OCI-LY3 (cell line): ENCODE results near the gene CCN6.

ENCODE experiments used
- EZH2phosphoT487 ChIP-seq: fragments of 200-600 bp; shearing (Covaris generic); IDR thresholded peaks from 2 replicates; pipeline ENCODE4 v1.6.1; 2018; ENCODE audit warnings: antibody characterized with exemption, mixed run types, low read depth
- TF ChIP-seq, protein P1 (sequence below): fragments of 200-600, 300-600 bp; sonication (generic); IDR thresholded peaks from 2 replicates; pipeline ENCODE4 v1.5.1; 2014; ENCODE audit warnings: antibody characterized with exemption, low read length, low read depth

DNA sequence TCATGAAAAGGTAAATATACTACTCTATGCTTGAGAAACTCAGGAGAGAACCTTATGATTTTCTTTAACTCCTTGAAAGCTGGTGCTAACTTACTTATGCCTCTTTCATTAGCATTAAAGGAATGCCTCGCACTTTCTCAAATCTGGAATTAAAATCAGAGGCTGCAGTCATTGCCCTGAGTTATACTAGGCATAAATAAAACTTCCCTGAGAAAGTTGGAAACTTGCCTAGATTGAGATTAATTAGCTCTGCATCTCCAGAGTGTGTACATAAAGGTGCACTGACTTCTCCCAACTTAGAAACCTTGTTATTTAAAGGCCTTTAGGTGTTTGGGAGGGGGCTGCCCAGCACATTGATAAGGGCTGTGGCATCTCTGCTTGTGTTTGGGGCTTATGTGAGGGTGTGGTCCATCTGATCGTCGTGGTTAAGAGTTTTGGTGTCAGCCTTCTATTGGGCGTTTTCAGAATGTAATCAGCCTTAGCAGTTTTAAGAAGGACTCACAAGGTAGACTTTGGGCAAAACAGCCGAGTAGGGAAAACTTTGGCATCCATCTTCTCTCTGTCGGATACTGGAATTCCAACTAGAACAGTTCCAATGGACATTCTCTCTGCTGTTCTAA is 32.1 kb upstream of the CCN6 start:
- TF ChIP-seq, protein P1, sequence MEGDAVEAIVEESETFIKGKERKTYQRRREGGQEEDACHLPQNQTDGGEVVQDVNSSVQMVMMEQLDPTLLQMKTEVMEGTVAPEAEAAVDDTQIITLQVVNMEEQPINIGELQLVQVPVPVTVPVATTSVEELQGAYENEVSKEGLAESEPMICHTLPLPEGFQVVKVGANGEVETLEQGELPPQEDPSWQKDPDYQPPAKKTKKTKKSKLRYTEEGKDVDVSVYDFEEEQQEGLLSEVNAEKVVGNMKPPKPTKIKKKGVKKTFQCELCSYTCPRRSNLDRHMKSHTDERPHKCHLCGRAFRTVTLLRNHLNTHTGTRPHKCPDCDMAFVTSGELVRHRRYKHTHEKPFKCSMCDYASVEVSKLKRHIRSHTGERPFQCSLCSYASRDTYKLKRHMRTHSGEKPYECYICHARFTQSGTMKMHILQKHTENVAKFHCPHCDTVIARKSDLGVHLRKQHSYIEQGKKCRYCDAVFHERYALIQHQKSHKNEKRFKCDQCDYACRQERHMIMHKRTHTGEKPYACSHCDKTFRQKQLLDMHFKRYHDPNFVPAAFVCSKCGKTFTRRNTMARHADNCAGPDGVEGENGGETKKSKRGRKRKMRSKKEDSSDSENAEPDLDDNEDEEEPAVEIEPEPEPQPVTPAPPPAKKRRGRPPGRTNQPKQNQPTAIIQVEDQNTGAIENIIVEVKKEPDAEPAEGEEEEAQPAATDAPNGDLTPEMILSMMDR: no peak
- no peak for TF ChIP-seq EZH2phosphoT487
